Measurements from ENCODE around the gene VAPB.

DNA sequence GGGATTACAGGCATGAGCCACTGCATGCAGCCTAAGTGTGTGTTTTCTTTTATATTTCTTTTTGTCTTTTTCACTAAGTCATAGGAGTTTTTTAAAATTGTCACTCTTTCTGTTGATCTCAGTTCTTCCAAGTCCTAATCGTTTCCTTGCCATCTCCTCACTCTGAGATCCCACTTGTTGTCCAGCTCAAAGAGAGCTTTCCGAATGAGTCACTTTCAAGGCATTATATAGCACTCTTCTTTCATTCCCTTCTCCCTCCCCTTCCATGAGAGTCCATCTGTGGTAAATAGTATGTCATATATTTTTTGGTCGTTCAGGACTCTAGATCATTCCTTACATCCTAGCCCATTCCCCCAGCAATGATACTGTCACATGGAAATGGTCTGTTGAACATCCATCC lies 4.3 kb downstream of the VAPB start:
- no peak for TF ChIP-seq POLR2A (IDR thresholded peaks at IDR 0.05; ENCODE audit: low read depth, low read length)
- TF ChIP-seq, protein P1, sequence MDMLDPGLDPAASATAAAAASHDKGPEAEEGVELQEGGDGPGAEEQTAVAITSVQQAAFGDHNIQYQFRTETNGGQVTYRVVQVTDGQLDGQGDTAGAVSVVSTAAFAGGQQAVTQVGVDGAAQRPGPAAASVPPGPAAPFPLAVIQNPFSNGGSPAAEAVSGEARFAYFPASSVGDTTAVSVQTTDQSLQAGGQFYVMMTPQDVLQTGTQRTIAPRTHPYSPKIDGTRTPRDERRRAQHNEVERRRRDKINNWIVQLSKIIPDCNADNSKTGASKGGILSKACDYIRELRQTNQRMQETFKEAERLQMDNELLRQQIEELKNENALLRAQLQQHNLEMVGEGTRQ (IDR thresholded peaks at IDR 0.05; ENCODE audit: low read depth, low read length), result no peak
- TF ChIP-seq, protein P2, sequence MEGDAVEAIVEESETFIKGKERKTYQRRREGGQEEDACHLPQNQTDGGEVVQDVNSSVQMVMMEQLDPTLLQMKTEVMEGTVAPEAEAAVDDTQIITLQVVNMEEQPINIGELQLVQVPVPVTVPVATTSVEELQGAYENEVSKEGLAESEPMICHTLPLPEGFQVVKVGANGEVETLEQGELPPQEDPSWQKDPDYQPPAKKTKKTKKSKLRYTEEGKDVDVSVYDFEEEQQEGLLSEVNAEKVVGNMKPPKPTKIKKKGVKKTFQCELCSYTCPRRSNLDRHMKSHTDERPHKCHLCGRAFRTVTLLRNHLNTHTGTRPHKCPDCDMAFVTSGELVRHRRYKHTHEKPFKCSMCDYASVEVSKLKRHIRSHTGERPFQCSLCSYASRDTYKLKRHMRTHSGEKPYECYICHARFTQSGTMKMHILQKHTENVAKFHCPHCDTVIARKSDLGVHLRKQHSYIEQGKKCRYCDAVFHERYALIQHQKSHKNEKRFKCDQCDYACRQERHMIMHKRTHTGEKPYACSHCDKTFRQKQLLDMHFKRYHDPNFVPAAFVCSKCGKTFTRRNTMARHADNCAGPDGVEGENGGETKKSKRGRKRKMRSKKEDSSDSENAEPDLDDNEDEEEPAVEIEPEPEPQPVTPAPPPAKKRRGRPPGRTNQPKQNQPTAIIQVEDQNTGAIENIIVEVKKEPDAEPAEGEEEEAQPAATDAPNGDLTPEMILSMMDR (conservative IDR thresholded peaks at IDR 0.05; ENCODE audit: low read depth, low read length), result no peak
- TF ChIP-seq CEBPB (IDR thresholded peaks at IDR 0.05; ENCODE audit: low read depth, low read length), result no peak

Data from IMR-90 (cell line).